Natural killer cell (primary cell): Measurements from ENCODE around the gene DAPK3. TPM values are rescaled to one million over a fixed set of nuclear protein-coding genes. Genes with fewer than 3 reads are reported as not detected.
"Not testable (repeated sequence)": the region's sequence is repeated elsewhere in the genome, so short reads cannot be mapped to it uniquely, and the experiment has no call there.

ENCODE experiments used
- ATAC-seq, 3 donors: fragments of 150-1000 bp in 2 of 3; fragments of 200-7000 bp in 1 of 3; cut with Tn5 transposase; 1 replicate in 1 of 3; 2 replicates in 2 of 3; pipeline ENCODE4 v1.10.0; 2021; ENCODE audit warnings: mild to moderate bottlenecking in 2 of 3, moderate library complexity in 2 of 3
- DNase-seq, 2 donors: peaks; one replicate each; pipeline versions ENCODE4 v3.0.0 to v3.0.0-alpha.2; 2013 to 2021; ENCODE audit warnings: mixed read lengths in 1 of 2
- H3K27ac ChIP-seq: one replicate; pipeline ENCODE4 v1.5.1; 2013; ENCODE audit warnings: mild to moderate bottlenecking, low read length
- H3K27me3 ChIP-seq: one replicate; pipeline ENCODE4 v1.6.1; 2013; ENCODE audit warnings: low read length; ENCODE audit not compliant: control insufficient read depth, insufficient read depth
- H3K36me3 ChIP-seq: one replicate; pipeline ENCODE4 v1.6.1; 2013; ENCODE audit warnings: low read length; ENCODE audit not compliant: control insufficient read depth, insufficient read depth
- H3K4me1 ChIP-seq: one replicate; pipeline ENCODE4 v1.6.1; 2013; ENCODE audit warnings: low read length; ENCODE audit not compliant: control insufficient read depth, insufficient read depth
- H3K4me3 ChIP-seq: one replicate; pipeline ENCODE4 v1.5.1; 2013; ENCODE audit warnings: low read length
- H3K9me3 ChIP-seq: one replicate; pipeline ENCODE4 v1.6.1; 2013; ENCODE audit warnings: low read length; ENCODE audit not compliant: control insufficient read depth, insufficient read depth
- H3K27ac Mint-ChIP-seq, 2 donors: one replicate each; pipeline ENCODE4 v1.8.0; 2022; ENCODE audit warnings: mild to moderate bottlenecking in 2 of 2, mixed read lengths in 2 of 2, moderate library complexity in 1 of 2
- H3K27me3 Mint-ChIP-seq, 2 donors: one replicate each; pipeline ENCODE4 v1.8.0; 2022; ENCODE audit warnings: low read depth in 2 of 2, mixed read lengths in 2 of 2
- H3K36me3 Mint-ChIP-seq: one replicate; pipeline ENCODE4 v1.8.0; 2022; ENCODE audit warnings: mixed read lengths
- H3K4me1 Mint-ChIP-seq, 2 donors: one replicate each; pipeline ENCODE4 v1.8.0; 2022; ENCODE audit warnings: mixed read lengths in 2 of 2
- H3K4me3 Mint-ChIP-seq: one replicate; pipeline ENCODE4 v1.8.0; 2022; ENCODE audit warnings: mild to moderate bottlenecking, moderate library complexity, mixed read lengths
- H3K9me3 Mint-ChIP-seq, 2 donors: one replicate each; pipeline ENCODE4 v1.8.0; 2022; ENCODE audit warnings: mixed read lengths in 2 of 2
- WGBS: methylation state at CpG from one replicate; pipeline ENCODE4 v1.1.7; 2013; ENCODE audit warnings: missing lambda C conversion rate; ENCODE audit not compliant: insufficient coverage; 5-methylcytosine and 5-hydroxymethylcytosine counted together
- intact Hi-C: fragments of 100-400 bp; cut with micrococcal nuclease; formaldehyde crosslinking; loops from one replicate; pipeline ENCODE4 v1.14.2; 2022
- total RNA-seq, 4 donors: library from RNA; stranded (reverse); fragments of 120-200 nt in 1 of 4; gene quantifications; one replicate each; pipeline versions ENCODE4 v1.2.3 to v1.2.4, GENCODE V29; 2013 to 2022
- TF ChIP-seq, protein P1 (sequence below): fragments of 200-600 bp; IDR thresholded peaks from one replicate; pipeline ENCODE4 v1.8.0; 2022; ENCODE audit warnings: antibody characterized with exemption

Gene DAPK3
- total RNA-seq, 3 donors from 2014 or later (not counting 1 experiment from before 2014, with no cell fraction given): 54.3 to 66.4 (median 58.1) TPM

- Mint-ChIP-seq H3K4me1 (peaks cover 22 to 29% of the 10 kb centered on the region in 2 donors), H3K4me3 (peak overlapping the region; percentile 91), H3K27me3 (no peaks in the 10 kb centered on the region), H3K27ac (peak overlapping the region; percentile 77 to 87), H3K9me3 (no peaks in the 10 kb centered on the region), H3K36me3 (no peaks in the 10 kb centered on the region)
- intact Hi-C loops: no loop called here
- DNase-seq (no peak), ATAC-seq (no peak)
- Histone ChIP-seq H3K36me3 (peaks cover 27% of the 10 kb centered on the region), H3K27ac (no peak overlapping the region), H3K9me3 (no peaks in the 10 kb centered on the region), H3K4me3 (peak overlapping the region; percentile 100), H3K27me3 (no peaks in the 10 kb centered on the region), H3K4me1 (peaks cover 28% of the 10 kb centered on the region)
- 66% methylated on average over 22 of the region's 23 CpGs for WGBS
- TF ChIP-seq, protein P1, sequence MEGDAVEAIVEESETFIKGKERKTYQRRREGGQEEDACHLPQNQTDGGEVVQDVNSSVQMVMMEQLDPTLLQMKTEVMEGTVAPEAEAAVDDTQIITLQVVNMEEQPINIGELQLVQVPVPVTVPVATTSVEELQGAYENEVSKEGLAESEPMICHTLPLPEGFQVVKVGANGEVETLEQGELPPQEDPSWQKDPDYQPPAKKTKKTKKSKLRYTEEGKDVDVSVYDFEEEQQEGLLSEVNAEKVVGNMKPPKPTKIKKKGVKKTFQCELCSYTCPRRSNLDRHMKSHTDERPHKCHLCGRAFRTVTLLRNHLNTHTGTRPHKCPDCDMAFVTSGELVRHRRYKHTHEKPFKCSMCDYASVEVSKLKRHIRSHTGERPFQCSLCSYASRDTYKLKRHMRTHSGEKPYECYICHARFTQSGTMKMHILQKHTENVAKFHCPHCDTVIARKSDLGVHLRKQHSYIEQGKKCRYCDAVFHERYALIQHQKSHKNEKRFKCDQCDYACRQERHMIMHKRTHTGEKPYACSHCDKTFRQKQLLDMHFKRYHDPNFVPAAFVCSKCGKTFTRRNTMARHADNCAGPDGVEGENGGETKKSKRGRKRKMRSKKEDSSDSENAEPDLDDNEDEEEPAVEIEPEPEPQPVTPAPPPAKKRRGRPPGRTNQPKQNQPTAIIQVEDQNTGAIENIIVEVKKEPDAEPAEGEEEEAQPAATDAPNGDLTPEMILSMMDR: no peak
These were observed 1.2 kb downstream of the DAPK3 start for GRCh38 chr19:3969435-3970312.

- DNase-seq: no peak
- Mint-ChIP-seq H3K36me3 (no peaks in the 10 kb centered on the region), H3K9me3 (no peaks in the 10 kb centered on the region), H3K4me1 (peaks cover 22 to 29% of the 10 kb centered on the region in 2 donors), H3K27ac (peak overlapping the region in 1 of 2 donors; percentile 87), H3K4me3 (peak overlapping the region; percentile 47), H3K27me3 (no peaks in the 10 kb centered on the region)
- Histone ChIP-seq H3K36me3 (peaks cover 32% of the 10 kb centered on the region), H3K9me3 (no peaks in the 10 kb centered on the region), H3K27me3 (no peaks in the 10 kb centered on the region), H3K4me3 (no peak overlapping the region), H3K27ac (no peak overlapping the region), H3K4me1 (peaks cover 28% of the 10 kb centered on the region)
- no peak for ATAC-seq
- 91% methylated on average over 7 of the region's 9 CpGs for WGBS
- TF ChIP-seq, protein P1: no peak
- intact Hi-C loops: no loop called here
These were observed 2.1 kb downstream of the DAPK3 start for GRCh38 chr19:3968556-3969434.

- Histone ChIP-seq H3K36me3 (peaks cover 40% of the 10 kb centered on the region), H3K4me1 (peaks cover 28% of the 10 kb centered on the region)
- intact Hi-C loops, DNase-seq, H3K27ac ChIP-seq, H3K27me3 ChIP-seq, H3K9me3 ChIP-seq, ATAC-seq, H3K27me3 Mint-ChIP-seq, H3K27ac Mint-ChIP-seq, H3K4me3 ChIP-seq, H3K36me3 Mint-ChIP-seq, H3K9me3 Mint-ChIP-seq: not testable (repeated sequence)
- Mint-ChIP-seq H3K4me1 (peaks cover 22 to 29% of the 10 kb centered on the region in 2 donors), H3K4me3 (peak overlapping the region; percentile 47)
- WGBS: 96% methylated on average over 12 of the region's 12 CpGs
These were observed 2.9 kb downstream of the DAPK3 start for GRCh38 chr19:3967983-3968382.
